Activated naive CD4-positive, alpha-beta T cell treated with Interleukin-2 at 50 U/mL for 16 hours (primary cell): ENCODE data around the gene KRT16.
"Not testable (repeated sequence)": the region's sequence is repeated elsewhere in the genome, so short reads cannot be mapped to it uniquely, and the experiment has no call there.

Source experiments
- DNase-seq: peaks from one replicate; pipeline ENCODE4 v3.0.0-alpha.2; 2020

The KRT16 gene

GRCh38 chr17:41614098-41614497, 1.5 kb upstream of the KRT16 start:
- DNase-seq: no peak

- no peak for DNase-seq
Measured at GRCh38 chr17:41613277-41614082, 913 bp upstream of the KRT16 start.

GRCh38 chr17:41610965-41611640, 1.5 kb downstream of the KRT16 start:
- no peak for DNase-seq

GRCh38 chr17:41610061-41610517, 2.5 kb downstream of the KRT16 start:
- DNase-seq: not testable (repeated sequence)

GRCh38 chr17:41606930-41607329, 5.6 kb downstream of the KRT16 start:
- DNase-seq: not testable (repeated sequence)

- no peak for DNase-seq
Measured at GRCh38 chr17:41602524-41602923, 10.0 kb downstream of the KRT16 start.

- DNase-seq: no peak
Measured at GRCh38 chr17:41600318-41600717, 12.2 kb downstream of the KRT16 start.

GRCh38 chr17:41599680-41600079, 12.9 kb downstream of the KRT16 start:
- DNase-seq: no peak

GRCh38 chr17:41595585-41595984, 17.0 kb downstream of the KRT16 start:
- no peak for DNase-seq

- no peak for DNase-seq
Measured at GRCh38 chr17:41594363-41594915, 18.1 kb downstream of the KRT16 start.

GRCh38 chr17:41593306-41593981, 19.1 kb downstream of the KRT16 start:
- no peak for DNase-seq

- no peak for DNase-seq
Measured at GRCh38 chr17:41592601-41593305, 19.8 kb downstream of the KRT16 start.

- no peak for DNase-seq
Measured at GRCh38 chr17:41589301-41589700, 23.3 kb downstream of the KRT16 start.

GRCh38 chr17:41588126-41588810, 24.3 kb downstream of the KRT16 start:
- no peak for DNase-seq

GRCh38 chr17:41586863-41587495, 25.6 kb downstream of the KRT16 start, which contains the start of gene KRT14:
Gene KRT14, minus strand, starts transcription at chr17:41586895. Its CDS starts 61 bp downstream, at chr17:41586834.
- DNase-seq: no peak

GRCh38 chr17:41585301-41586056, 27.1 kb downstream of the KRT16 start:
- no peak for DNase-seq

GRCh38 chr17:41584331-41584927, 28.1 kb downstream of the KRT16 start:
- DNase-seq: not testable (repeated sequence)

GRCh38 chr17:41583137-41584127, 29.1 kb downstream of the KRT16 start:
- DNase-seq: no peak
